ENCODE data around the gene DMD.

DMD gene

DNA sequence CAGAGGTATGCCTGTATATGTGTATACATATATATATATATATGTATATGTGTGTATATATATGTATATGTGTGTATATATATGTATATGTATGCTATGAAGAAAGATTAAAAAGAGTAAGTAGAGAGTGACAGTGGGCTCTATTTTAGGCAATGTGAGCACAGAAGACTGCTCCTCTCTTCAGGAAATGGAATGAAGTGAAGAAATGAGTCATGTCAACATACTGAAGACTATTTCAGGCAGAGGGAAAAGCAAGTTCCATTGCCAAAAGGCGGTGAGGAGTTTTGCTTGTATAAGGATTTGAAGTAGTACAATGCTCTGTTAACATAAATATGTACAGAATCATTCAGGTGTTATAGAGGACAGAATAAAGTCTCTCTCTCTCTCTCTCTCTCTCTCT lies 1366.3 kb downstream of the DMD start:
- H3K4me3 ChIP-seq (ENCODE audit: low read depth, low read length) = no peak overlapping the region
- no peak for DNase-seq (ENCODE audit: low read depth)
- TF ChIP-seq CTCF (IDR thresholded peaks at IDR 0.05; ENCODE audit: control insufficient read depth, extremely low read depth, insufficient read depth) = no peak

GRCh38 chrX:31838617-31839016 lies 1372.7 kb downstream of the DMD start:
- DNase-seq (ENCODE audit: low read depth) = no peak
- H3K4me3 ChIP-seq (ENCODE audit: low read depth, low read length) = no peak overlapping the region
- no peak for TF ChIP-seq CTCF (IDR thresholded peaks at IDR 0.05; ENCODE audit: control insufficient read depth, extremely low read depth, insufficient read depth)

DNA sequence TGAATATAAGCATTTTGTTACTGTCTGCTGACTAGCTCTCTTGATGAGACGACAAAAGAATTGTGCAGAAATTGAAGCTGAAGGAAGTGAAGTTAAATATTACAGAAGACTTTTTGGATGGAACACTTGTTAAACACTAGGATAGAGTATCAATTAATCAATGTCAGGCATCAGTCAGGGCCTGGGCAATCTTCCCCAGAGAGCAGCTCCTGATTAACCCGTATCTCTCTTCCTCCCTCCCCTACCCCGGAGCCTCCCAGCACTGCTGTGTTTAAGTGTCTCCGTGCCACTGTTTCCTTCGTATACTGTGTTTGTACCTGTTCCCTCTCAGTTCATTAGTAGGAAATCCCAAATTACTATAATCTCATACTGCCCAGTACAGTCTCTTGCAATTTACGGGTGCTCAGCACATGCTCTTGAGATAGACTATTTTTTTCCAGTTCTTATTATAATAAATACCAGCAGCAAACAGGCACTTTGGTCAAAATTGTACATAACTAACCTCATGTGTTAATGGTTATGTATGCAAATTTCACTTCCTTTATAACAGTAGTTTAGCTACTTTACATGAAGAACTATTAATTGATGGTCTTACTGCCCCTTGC lies 1373.8 kb downstream of the DMD start:
- TF ChIP-seq CTCF (IDR thresholded peaks at IDR 0.05; ENCODE audit: control insufficient read depth, extremely low read depth, insufficient read depth) = no peak
- no peak overlapping the region for H3K4me3 ChIP-seq (ENCODE audit: low read depth, low read length)
- no peak for DNase-seq (ENCODE audit: low read depth)

DNA sequence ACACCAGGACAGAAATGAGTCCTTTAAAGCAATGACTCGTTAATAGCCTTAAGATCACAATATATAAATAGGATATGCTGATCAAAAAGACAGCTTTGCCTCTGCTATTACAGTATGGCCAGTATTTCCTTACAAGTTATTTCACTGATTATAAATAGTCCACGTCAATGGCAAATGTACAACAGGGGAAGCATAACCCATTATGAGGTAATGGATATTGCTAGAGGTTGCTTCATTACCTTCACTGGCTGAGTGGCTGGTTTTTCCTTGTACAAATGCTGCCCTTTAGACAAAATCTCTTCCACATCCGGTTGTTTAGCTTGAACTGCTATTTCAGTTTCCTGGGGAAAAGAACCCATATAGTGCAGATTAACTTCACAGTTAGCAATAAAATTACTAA lies 1374.9 kb downstream of the DMD start:
- DNase-seq (ENCODE audit: low read depth) = no peak
- TF ChIP-seq CTCF (IDR thresholded peaks at IDR 0.05; ENCODE audit: control insufficient read depth, extremely low read depth, insufficient read depth) = no peak
- H3K4me3 ChIP-seq (ENCODE audit: low read depth, low read length) = no peak overlapping the region

DNA sequence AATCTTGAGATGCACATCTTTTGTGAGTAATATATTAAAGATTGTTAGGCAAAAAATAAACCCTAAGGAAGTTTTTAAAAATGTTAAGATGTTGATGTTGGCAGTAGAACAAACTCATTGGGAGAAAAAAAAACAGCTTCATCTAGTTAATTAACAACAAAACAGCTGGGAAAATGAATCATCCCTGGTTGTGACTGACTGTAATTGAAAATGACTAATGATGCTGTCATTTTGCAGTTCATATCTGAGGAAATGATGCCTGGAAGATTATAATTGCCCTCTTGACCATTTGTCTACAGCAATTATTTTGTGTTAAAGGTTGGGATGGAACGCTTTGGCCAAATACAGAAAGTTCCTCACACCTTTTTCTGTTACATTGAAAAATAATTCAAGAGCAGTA lies 1379.1 kb downstream of the DMD start:
- TF ChIP-seq CTCF (IDR thresholded peaks at IDR 0.05; ENCODE audit: control insufficient read depth, extremely low read depth, insufficient read depth) = no peak
- H3K4me3 ChIP-seq (ENCODE audit: low read depth, low read length) = no peak overlapping the region
- DNase-seq (ENCODE audit: low read depth) = no peak

DNA sequence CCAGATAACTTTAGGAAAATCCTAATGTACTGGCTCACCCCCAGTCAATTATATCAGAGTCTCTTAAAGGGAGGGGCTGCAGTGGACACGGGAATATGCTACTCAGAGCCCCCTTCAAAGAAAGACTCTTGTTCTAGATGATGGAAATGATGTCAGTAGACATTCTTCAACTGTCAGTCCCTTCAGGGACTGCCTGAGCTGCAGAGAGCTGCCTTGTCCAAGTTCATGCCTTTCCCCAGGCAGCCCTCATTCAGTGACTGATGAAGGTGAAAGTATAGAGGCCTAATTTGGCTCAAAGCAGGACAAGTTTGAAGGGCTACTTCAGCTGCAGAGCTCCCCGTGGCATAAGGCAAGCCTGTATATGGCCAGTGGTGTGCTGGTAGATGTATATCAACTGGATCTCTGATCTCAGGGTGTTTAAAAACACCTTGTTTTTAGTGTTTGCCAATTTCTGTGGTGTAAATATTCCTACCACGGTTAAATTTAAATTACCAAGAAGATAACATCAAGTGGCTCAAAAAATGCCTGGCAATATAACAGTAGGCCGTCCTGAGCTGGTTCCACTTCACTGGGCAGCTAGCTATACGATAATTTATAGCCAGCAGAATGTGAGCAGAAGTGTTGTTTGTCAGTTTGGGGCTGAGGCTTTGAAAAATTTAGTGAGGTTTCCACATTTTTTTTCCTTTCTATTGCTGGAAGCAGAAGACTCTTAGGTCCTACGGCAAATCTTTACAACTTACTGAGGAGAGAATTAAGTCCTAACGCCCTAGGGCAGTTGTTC lies 1390.7 kb downstream of the DMD start:
- no peak for TF ChIP-seq CTCF (IDR thresholded peaks at IDR 0.05; ENCODE audit: control insufficient read depth, extremely low read depth, insufficient read depth)
- H3K4me3 ChIP-seq (ENCODE audit: low read depth, low read length) = no peak overlapping the region
- DNase-seq (ENCODE audit: low read depth) = no peak

DNA sequence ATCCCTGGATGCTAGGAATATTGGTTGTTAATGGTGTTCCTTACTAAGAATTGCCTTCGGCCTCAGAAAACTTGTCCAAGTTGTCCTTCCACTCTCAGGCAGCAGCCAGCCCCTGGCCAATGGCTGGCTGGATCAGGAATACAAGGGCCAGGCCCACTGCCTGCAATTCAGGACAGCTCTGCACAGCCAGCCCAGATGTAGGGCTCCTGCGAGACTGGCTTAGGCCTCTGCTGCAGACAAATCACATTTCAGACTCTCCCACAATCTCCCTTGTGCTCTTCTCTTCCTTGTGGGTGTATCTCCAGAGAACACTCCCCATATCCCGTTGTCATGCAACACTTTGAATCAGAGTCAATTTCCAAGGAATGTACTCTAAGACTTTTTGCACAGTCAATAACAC lies 1391.9 kb downstream of the DMD start:
- no peak overlapping the region for H3K4me3 ChIP-seq (ENCODE audit: low read depth, low read length)
- no peak for DNase-seq (ENCODE audit: low read depth)
- TF ChIP-seq CTCF (IDR thresholded peaks at IDR 0.05; ENCODE audit: control insufficient read depth, extremely low read depth, insufficient read depth) = no peak
